Adipocyte (in vitro differentiated cells): ENCODE results near the gene SNX24.
A peak's percentile ranks its signal among the peaks of the same experiment; 100 is the strongest.
"Not testable (repeated sequence)": the region's sequence is repeated elsewhere in the genome, so short reads cannot be mapped to it uniquely, and the experiment has no call there.

Experiments
- DNase-seq: peaks from one replicate; pipeline ENCODE4 v3.0.0-alpha.2; 2015; ENCODE audit warnings: low read depth
- H3K27me3 ChIP-seq: replicated peaks from 2 replicates; pipeline ENCODE4 v1.7.0; 2013; ENCODE audit warnings: mild to moderate bottlenecking, low read length, moderate library complexity; ENCODE audit not compliant: control insufficient read depth, insufficient read depth
- H3K36me3 ChIP-seq: 2 replicates; pipeline ENCODE4 v1.7.0; 2013; ENCODE audit warnings: low read length, mild to moderate bottlenecking, moderate library complexity; ENCODE audit not compliant: control insufficient read depth, insufficient read depth, severe bottlenecking
- H3K4me1 ChIP-seq: 2 replicates; pipeline ENCODE4 v1.7.0; 2013; ENCODE audit warnings: mild to moderate bottlenecking, low read length, moderate library complexity; ENCODE audit not compliant: control insufficient read depth, insufficient read depth
- H3K4me3 ChIP-seq: 2 replicates; pipeline ENCODE4 v1.7.0; 2013; ENCODE audit warnings: mild to moderate bottlenecking, low read length, moderate library complexity
- H3K9ac ChIP-seq: 2 replicates; pipeline ENCODE4 v1.7.0; 2013; ENCODE audit warnings: mild to moderate bottlenecking, low read length, moderate library complexity
- H3K9me3 ChIP-seq: 2 replicates; pipeline ENCODE4 v1.7.0; 2013; ENCODE audit warnings: mild to moderate bottlenecking, low read length, moderate library complexity; ENCODE audit not compliant: control insufficient read depth

The SNX24 gene

DNA sequence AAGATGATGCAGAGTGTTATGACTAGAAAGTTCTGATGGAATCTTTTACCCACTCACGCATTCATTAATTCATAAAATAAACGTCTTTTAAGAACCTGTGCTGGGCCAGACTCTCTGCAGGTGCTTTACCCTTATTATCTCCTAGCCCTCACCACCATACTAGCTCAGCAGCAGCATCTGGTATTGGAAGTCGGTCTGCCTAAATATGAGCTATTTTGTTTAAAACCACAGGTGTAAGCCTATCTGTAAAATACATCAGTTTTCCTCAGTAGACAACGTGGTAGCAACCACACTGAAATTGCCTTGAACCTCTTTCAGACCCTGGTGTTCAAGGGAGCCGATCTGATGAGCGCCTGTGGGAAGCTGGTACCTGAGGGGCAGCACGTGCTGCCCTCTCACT is 121.7 kb downstream of the SNX24 start:
- Histone ChIP-seq H3K4me1 (no peaks in the 10 kb centered on the region), H3K9ac (no peak overlapping the region), H3K27me3 (no peaks in the 10 kb centered on the region), H3K36me3 (no peaks in the 10 kb centered on the region), H3K4me3 (no peak overlapping the region), H3K9me3 (no peaks in the 10 kb centered on the region)
- DNase-seq, result no peak

DNA sequence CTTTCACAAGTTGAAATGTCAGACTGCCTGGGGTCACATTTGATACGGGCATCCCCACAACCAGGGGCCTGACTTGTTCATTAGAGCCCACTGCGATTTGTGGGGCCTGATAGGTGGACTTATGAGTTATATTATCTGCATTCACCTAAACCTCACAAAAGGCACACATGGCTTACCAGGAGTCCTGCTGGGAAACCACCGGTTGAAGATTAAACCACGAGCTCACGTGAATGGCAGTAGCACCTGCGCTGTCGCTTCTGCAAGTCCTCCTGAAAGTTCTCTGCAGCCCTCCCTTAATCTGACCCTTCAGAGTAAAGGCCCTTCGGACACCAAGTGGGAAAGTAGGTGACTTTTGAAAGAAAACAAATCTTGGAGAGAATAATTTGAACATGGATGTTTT is 122.2 kb downstream of the SNX24 start:
- no peaks in the 10 kb centered on the region for H3K9me3 ChIP-seq
- no peaks in the 10 kb centered on the region for H3K27me3 ChIP-seq
- no peak overlapping the region for H3K9ac ChIP-seq
- no peaks in the 10 kb centered on the region for H3K36me3 ChIP-seq
- no peaks in the 10 kb centered on the region for H3K4me1 ChIP-seq
- DNase-seq, result no peak
- no peak overlapping the region for H3K4me3 ChIP-seq

DNA sequence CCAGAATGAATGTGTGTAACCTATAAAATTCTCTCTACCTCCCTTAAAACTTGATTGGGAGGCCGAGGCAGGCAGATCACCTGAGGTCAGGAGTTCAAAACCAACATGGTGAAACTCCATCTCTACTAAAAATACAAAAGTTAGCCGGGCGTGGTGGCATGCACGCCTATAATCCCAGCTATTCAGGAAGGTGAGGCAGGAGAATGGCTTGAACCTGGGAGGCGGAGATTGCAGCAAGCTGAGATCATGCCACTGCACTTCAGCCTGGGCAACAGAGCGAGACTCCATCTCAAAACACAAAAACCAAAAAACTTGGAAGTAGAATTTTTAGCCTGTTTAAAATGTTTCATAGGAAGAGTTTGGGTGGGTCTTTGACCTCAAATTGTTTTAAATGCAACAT is 122.6 kb downstream of the SNX24 start:
- not testable (repeated sequence) for H3K4me1 ChIP-seq, H3K9me3 ChIP-seq, H3K4me3 ChIP-seq, H3K36me3 ChIP-seq, H3K27me3 ChIP-seq, DNase-seq, H3K9ac ChIP-seq

DNA sequence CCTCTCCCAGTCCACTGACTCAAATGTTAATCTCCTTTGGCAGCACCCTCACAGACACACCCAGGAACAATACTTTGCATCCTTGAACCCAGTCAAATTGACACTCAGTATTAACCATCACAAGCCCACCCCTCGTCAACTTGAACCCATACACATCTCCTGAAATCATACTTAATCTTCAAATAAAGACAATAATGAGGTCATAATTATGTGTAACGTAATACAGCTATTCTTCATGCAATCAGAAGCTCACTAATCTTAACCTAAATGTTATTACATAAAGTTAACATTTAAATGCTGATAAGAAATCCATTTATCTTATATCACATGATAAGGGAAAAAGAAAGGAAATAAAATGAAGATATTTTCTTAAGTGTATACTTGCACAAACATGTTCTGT is 125.9 kb downstream of the SNX24 start:
- no peak overlapping the region for H3K9ac ChIP-seq
- H3K36me3 ChIP-seq, result peaks cover 3% of the 10 kb centered on the region
- no peaks in the 10 kb centered on the region for H3K27me3 ChIP-seq
- DNase-seq, result no peak
- no peaks in the 10 kb centered on the region for H3K4me1 ChIP-seq
- H3K9me3 ChIP-seq, result no peaks in the 10 kb centered on the region
- no peak overlapping the region for H3K4me3 ChIP-seq

DNA sequence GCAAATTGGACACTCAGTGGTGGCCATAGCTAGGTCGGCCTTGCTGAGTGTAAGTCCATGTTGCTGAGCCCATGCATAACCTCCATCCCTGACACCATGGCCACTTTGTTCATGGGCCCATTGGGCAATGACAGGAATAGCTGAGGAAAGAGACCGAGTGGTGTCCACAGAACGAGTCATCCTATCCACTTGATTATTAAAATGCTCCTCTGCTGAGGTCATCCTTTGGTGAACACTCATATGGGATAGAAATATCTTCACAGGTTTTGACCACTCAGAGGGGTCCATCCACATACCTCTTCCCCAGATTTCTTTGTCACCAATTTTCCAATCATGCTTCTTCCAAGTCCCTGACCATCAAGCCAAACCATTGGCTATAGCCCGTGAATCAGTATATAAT is 127.5 kb downstream of the SNX24 start:
- Histone ChIP-seq H3K9ac (no peak overlapping the region), H3K27me3 (no peaks in the 10 kb centered on the region), H3K36me3 (peaks cover 3% of the 10 kb centered on the region), H3K4me1 (no peaks in the 10 kb centered on the region), H3K9me3 (no peaks in the 10 kb centered on the region), H3K4me3 (no peak overlapping the region)
- peak; percentile 18 for DNase-seq

DNA sequence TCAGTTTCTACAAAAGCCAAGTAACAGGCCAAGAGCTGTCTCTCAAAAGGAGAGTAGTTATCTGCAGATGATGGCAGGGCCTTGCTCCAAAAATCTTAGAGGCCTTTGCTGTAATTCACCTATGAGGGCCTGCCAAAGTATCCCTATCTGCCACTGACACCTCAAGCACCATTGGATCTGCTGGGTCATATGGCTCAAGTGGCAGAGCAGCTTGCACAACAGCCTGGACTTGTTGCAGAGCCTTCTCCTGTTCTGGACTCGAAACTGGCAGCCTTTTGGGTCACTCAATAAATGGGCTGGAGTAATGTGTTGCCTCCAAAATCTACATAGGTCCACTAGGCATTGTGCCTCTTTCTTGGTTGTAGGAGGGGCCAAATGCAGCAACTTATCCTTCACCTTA is 128.3 kb downstream of the SNX24 start:
- H3K4me3 ChIP-seq, H3K9ac ChIP-seq, H3K36me3 ChIP-seq, DNase-seq, H3K9me3 ChIP-seq, H3K4me1 ChIP-seq, H3K27me3 ChIP-seq: not testable (repeated sequence)

DNA sequence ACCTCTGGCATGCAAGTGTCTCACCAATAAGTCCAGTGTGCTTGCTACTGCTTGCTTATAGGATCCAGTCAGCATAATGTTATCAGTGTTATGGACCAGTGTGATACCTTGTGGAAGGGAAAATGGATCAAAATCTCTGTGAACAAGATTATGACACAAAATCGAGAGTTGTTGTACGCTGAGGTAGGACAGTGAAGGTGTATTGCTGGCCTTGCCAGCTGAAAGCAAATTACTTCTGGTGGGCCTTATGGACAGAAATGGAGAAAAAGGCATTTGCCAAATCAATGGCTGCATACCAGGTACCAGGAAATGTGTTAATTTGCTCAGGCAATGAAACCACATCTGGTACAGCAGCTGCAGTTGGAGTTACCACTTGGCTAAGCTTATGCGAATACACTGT is 128.8 kb downstream of the SNX24 start:
- H3K9me3 ChIP-seq, H3K36me3 ChIP-seq, H3K4me3 ChIP-seq, H3K9ac ChIP-seq, H3K27me3 ChIP-seq, H3K4me1 ChIP-seq, DNase-seq: not testable (repeated sequence)

DNA sequence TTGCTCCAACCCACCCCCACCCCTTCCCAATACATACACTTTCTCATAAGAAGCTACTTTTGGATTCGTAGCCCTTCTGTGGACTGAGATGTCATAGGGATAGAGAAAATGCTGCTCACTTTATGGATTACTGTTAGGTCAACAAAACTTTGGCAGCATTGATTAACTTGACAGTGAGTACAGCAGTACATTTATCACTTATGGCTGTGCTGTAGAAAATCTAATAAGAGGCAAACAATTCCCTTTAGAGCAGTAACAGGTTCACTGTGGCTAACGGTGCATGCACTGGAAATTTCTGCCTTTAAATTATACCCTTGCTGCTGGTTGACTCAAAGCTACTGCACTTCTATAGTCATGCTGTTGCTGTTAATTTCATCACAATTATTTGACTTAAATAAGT is 131.9 kb downstream of the SNX24 start:
- Histone ChIP-seq H3K27me3 (no peaks in the 10 kb centered on the region), H3K9me3 (no peaks in the 10 kb centered on the region), H3K36me3 (peaks cover 3% of the 10 kb centered on the region), H3K4me1 (no peaks in the 10 kb centered on the region), H3K4me3 (no peak overlapping the region), H3K9ac (no peak overlapping the region)
- DNase-seq, result no peak

DNA sequence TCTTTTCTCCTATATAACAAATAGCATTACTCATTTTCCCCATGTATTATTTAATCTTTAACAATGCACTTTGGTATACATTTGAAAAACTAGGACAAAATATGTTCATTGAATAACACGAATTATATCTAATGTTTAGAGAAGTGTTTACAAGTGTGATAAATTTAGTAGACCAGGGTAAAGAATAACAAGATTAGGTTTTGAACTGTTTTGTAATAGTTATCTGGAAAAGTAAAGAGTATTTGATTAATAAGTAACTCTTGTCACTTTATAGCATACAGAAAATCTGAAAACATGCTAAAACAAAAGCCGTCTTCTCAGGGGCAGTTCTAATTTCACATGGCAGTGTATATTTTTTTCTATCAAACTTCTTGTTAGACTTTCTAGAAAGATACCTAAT is 132.7 kb downstream of the SNX24 start:
- no peak for DNase-seq
- Histone ChIP-seq H3K4me3 (no peak overlapping the region), H3K4me1 (no peaks in the 10 kb centered on the region), H3K36me3 (peaks cover 3% of the 10 kb centered on the region), H3K9ac (no peak overlapping the region), H3K27me3 (no peaks in the 10 kb centered on the region), H3K9me3 (no peaks in the 10 kb centered on the region)

DNA sequence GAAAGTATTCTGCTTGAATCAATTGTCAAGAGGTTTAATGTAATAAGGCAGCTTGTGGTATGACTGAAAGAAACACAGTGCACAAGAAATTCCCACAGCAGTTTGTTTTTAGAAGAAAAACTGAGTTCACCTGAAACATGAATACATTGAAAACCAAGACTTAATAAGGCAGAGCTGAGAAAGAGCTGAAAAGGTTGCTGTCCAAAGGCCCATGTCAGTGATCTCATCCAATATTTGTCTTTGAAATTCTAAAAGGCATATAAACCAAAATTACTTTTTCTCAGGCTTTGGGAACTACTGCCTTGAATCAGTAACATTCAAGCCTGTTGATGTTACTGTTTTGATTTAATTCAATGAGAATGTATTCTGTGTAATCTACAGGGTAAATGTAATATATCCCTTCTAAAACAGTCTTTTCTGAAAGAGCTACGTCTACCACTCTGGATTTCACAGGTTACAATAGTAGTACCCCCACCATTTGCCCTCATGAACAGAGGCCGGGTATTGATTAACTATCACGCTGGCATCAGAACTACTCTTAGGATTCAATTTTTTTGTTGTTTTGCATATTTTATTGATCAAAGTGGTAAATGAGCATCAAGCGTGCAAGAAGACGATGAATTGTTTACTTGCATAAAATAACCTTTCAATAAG is 133.4 kb downstream of the SNX24 start:
- H3K27me3 ChIP-seq, result no peaks in the 10 kb centered on the region
- H3K9me3 ChIP-seq, result no peaks in the 10 kb centered on the region
- no peak for DNase-seq
- no peaks in the 10 kb centered on the region for H3K4me1 ChIP-seq
- H3K9ac ChIP-seq, result no peak overlapping the region
- H3K4me3 ChIP-seq, result no peak overlapping the region
- peaks cover 3% of the 10 kb centered on the region for H3K36me3 ChIP-seq

DNA sequence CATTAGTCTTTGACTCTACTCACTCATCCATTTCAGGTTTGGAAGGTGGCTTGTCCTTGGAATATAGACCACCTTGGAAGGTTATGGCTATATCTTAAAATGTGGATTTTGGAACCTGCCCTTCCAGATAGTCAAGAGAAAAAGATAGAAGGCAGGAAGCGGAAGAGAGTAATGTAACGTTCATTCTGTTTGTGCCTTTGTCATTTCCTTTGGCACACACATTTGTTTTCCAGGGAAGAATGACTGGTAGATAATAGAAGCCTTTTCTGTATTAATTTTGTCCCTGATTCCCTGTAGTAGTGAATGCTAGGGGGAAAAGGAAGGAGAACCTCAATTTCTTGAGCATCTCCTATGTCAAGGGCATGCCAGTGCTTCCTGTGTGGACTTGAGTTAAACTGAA is 136.4 kb downstream of the SNX24 start:
- Histone ChIP-seq H3K4me3 (no peak overlapping the region), H3K4me1 (no peaks in the 10 kb centered on the region), H3K27me3 (no peaks in the 10 kb centered on the region), H3K9ac (no peak overlapping the region), H3K36me3 (peaks cover 3% of the 10 kb centered on the region), H3K9me3 (no peaks in the 10 kb centered on the region)
- no peak for DNase-seq

DNA sequence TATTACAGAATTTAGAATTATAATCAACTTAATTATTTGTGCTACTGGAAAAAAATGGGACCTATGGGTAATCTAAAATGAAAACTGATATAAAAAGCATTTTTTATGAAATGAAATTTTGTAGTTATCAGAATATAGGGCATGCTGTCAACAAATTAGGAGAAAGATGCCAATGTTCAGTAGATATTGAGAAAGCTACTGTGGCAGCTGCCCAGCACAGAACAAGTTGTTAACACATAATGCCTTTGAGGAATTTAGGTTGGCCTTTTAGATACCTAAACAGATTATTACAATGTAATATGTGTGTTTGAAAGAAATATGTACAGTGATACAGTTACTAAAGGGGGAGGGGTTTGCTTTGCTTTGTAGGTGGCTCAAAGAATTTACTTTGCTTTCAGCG is 137.0 kb downstream of the SNX24 start:
- H3K9me3 ChIP-seq, result no peaks in the 10 kb centered on the region
- peaks cover 3% of the 10 kb centered on the region for H3K36me3 ChIP-seq
- no peak overlapping the region for H3K4me3 ChIP-seq
- no peak overlapping the region for H3K9ac ChIP-seq
- no peaks in the 10 kb centered on the region for H3K4me1 ChIP-seq
- H3K27me3 ChIP-seq, result no peaks in the 10 kb centered on the region
- no peak for DNase-seq
